SK-N-SH treated with all-trans-retinoic acid at 6 μM for 48 hours (cell line): ENCODE measurements around the gene KCNB1.

Experiments used
- CREB5 ChIP-seq: fragments of 250-450 bp; sonication (Bioruptor Pico); IDR thresholded peaks from 2 replicates; pipeline ENCODE4 v1.5.1; 2020; ENCODE audit warnings: low read depth, mild to moderate bottlenecking, moderate library complexity
- ZFP30 ChIP-seq: fragments of 450-650 bp; formaldehyde crosslinking; IDR thresholded peaks from 2 replicates; pipeline ENCODE4 v1.5.0; 2022; ENCODE audit warnings: mild to moderate bottlenecking, moderate library complexity

DNA sequence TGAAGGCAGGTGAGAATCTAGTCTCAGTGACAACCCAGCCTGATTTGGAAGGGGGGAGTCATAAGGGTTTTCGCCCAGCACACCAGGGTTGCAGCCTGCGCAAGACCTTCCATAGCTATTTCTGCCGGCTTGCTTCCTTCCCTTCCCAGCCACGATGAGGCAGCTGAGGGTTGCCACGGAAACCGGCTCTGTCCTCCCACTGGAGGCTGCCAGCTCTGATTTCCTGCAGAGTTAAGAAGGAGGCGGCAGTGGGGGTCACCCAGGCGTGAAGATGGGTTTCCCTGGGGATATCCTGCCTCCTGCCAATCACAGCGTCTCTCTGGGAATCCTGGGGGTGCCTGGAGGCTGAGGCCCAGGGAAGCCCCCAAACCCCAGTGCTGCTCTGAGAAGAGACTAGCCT, 23.1 kb upstream of the KCNB1 start:
- TF ChIP-seq ZFP30 (CRISPR knock-in tag) (no peak), CREB5 (CRISPR knock-in tag) (no peak)
